LNCaP clone FGC (cell line): ENCODE measurements around the gene CCDC112.

Experiments used
- DNase-seq: peaks from one replicate; pipeline ENCODE4 v3.0.0-alpha.2; 2011; ENCODE audit warnings: low read depth
- H3K4me3 ChIP-seq: 2 replicates; pipeline ENCODE4 v1.5.1; 2011; ENCODE audit warnings: mild to moderate bottlenecking, low read depth, low read length, control low read depth
- TF ChIP-seq, protein P1 (sequence below): IDR thresholded peaks from 2 replicates; pipeline ENCODE4 v1.5.1; 2012; ENCODE audit warnings: mild to moderate bottlenecking; ENCODE audit not compliant: control insufficient read depth, insufficient read depth; ENCODE audit errors: extremely low read depth

CCDC112 gene

DNA sequence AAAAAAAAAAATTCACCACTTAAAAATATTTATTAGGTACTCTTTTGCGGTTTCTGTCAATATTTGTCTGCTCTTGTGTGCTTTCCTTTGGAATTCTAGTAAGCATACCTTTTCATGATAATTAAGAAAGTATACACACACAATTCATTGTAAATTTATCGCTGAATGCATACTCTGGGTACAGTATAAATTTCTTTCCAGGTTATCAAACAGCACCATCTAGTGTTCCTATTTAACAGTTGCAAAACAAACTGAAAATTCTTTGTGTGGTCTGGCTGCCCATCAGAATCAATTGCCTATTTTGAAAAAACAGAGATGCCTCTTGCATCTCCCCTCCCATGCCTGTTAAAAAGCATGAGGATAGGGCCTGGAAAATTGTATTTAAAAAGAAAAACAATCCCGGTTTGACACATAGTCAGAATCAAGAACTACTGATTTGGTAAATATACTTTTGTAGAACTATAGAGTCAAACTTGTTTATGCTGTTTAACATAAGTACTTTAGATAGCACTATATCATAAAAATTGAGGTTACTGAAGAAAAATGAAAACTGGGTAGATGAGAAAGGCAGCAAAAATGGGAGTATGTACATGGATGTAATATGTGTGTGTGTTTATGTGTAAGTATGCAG is 50.0 kb downstream of the CCDC112 start:
- TF ChIP-seq, protein P1, sequence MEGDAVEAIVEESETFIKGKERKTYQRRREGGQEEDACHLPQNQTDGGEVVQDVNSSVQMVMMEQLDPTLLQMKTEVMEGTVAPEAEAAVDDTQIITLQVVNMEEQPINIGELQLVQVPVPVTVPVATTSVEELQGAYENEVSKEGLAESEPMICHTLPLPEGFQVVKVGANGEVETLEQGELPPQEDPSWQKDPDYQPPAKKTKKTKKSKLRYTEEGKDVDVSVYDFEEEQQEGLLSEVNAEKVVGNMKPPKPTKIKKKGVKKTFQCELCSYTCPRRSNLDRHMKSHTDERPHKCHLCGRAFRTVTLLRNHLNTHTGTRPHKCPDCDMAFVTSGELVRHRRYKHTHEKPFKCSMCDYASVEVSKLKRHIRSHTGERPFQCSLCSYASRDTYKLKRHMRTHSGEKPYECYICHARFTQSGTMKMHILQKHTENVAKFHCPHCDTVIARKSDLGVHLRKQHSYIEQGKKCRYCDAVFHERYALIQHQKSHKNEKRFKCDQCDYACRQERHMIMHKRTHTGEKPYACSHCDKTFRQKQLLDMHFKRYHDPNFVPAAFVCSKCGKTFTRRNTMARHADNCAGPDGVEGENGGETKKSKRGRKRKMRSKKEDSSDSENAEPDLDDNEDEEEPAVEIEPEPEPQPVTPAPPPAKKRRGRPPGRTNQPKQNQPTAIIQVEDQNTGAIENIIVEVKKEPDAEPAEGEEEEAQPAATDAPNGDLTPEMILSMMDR, result peak; percentile 68
- no peak for DNase-seq
- no peak overlapping the region for H3K4me3 ChIP-seq

DNA sequence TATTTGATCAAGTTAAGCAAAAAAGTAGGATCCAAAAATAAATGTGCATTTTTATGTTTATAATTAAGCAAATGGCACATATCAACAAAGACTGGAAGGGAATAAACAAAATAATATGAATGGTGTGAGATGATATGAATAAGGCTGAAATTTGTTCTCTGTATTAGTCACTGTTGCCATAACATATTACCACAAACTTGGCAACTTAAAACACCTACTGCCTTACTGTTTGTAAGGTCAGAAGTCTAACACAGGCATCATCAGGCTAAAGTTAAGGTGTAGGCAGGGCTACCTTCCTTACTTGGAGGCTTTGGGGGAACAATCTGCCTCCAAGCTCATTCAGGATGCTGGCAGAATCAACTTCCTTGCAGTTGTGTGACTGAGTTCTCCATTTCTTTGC is 53.0 kb downstream of the CCDC112 start:
- H3K4me3 ChIP-seq, result no peak overlapping the region
- TF ChIP-seq, protein P1, result no peak
- no peak for DNase-seq

DNA sequence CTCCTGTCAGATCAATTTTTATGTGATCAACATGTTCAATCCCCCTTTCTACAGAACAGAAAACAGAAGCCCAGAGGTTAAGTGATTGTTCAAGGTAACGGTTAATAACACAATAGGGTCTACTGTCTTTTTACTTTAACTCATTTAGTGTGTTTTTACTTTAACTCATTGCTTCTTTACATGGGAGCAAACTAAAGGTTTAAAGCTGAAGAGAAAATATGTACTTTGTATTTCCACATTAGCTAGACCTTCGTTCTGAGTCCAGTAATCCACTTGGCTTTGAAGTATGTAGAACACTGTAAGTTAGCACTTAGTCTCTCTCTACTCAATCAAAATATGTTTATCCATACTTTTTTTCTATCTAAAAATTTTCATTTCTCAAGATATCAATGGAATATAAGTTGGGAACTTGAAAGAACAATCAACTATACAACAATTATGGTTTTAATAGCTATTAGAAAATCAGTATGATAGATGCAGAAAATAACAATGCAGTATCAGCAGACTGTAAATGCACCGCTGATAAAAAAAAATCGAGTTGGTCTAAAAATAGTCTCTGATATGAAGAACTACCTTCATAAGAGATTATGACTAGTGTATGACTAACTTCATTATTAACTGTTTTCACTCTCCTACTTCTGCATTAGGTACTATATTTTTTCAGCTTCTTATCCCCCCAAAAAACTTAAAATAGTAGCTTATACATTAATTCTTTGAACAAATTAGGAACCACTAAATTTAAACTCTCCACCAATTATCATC is 54.4 kb downstream of the CCDC112 start:
- DNase-seq, result no peak
- TF ChIP-seq, protein P1, result no peak
- no peak overlapping the region for H3K4me3 ChIP-seq

DNA sequence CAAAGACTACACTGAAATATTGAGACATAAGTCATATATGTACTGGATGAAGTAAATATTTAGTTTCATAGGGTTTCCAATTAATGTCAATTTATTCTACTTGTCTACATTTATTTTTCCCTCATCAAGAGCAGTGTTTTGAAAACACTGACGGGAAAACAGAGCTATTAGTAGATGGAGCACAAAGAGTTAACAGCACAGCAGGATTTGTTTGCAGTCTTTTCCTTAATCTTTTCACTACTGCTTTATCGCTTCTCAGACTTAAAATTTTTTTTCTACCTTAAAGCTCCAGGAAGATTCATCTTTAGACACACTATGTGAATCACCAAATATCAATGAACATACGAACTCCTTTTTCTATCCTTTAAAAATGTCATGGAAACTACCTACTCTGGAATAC is 59.4 kb downstream of the CCDC112 start:
- H3K4me3 ChIP-seq, result no peak overlapping the region
- TF ChIP-seq, protein P1, result no peak
- no peak for DNase-seq

DNA sequence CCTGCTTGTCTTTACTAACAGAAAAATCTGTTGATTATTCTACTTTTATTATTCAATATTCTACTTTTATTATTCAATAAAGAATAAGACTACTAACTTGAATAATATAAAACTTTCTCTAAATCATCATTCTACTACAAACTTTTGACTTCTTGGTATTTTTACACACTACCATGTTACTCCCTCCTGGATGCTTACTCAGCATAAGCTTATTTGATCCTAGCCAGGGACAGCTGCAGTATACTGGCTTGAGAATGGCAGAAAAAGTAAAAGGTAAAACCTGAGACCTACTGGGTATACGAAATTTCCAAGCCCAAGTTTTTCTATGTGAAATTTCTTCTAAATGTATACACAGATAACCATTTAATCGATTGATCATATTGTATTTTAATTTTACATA is 59.9 kb downstream of the CCDC112 start:
- DNase-seq, result no peak
- TF ChIP-seq, protein P1, result no peak
- H3K4me3 ChIP-seq, result no peak overlapping the region

DNA sequence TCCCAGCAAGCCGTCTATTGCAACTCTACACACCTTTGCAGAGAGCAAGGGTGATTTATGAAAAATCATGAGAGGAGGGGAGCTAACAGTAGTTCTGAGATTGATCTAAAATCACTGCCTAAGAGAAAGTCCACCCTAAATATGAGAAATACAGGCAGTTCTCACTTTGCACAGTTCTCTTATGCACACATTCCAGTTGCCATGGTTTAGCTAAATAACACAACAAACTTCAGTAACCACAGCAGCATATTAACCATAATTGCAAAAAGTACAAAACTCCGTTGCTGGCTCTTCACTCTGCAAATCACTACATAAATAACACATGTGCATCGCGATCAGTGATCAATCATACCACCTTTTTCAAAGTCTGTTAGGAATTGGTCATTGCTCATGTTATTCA is 64.9 kb downstream of the CCDC112 start:
- TF ChIP-seq, protein P1, result no peak
- no peak for DNase-seq
- H3K4me3 ChIP-seq, result no peak overlapping the region

DNA sequence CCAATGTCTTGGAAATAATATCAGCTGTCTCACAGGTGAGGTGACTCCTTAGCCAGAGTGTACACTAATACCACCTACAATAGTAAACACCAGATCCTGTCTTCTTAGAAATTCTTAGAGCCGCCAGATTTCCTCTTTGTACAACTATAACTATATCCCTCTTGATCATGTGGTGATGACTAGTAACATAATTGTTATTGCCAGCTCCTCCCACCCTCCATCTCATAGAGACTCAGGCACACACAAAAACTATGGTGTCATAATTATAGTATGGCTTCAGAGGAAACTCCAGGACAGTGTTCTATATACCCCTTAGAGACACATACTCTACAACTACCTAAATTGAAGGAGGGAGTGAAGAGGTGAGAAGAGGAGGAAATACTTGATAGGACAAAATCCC is 66.8 kb downstream of the CCDC112 start:
- no peak for DNase-seq
- H3K4me3 ChIP-seq, result no peak overlapping the region
- TF ChIP-seq, protein P1, result no peak
